Ectodermal cell (in vitro differentiated cells): Measurements from ENCODE around the gene RALGAPA1.

Source experiments
- H3K27ac ChIP-seq: 2 replicates; pipeline ENCODE4 v1.7.0; 2013; ENCODE audit warnings: mild to moderate bottlenecking, low read depth, low read length; ENCODE audit not compliant: insufficient read depth, poor library complexity, severe bottlenecking
- H3K27me3 ChIP-seq: 2 replicates; pipeline ENCODE4 v1.7.0; 2013; ENCODE audit warnings: mild to moderate bottlenecking, low read length; ENCODE audit not compliant: insufficient read depth, control insufficient read depth, poor library complexity, severe bottlenecking
- H3K36me3 ChIP-seq: one replicate; pipeline ENCODE4 v1.7.0; 2013; ENCODE audit warnings: low read length; ENCODE audit not compliant: control insufficient read depth, insufficient read depth
- H3K4me1 ChIP-seq: one replicate; pipeline ENCODE4 v1.7.0; 2013; ENCODE audit warnings: low read length; ENCODE audit not compliant: control insufficient read depth, insufficient read depth
- H3K4me3 ChIP-seq: 2 replicates; pipeline ENCODE4 v1.7.0; 2013; ENCODE audit warnings: low read depth, low read length, control low read depth; ENCODE audit not compliant: insufficient read depth
- H3K9me3 ChIP-seq: 2 replicates; pipeline ENCODE4 v1.7.0; 2013; ENCODE audit warnings: mild to moderate bottlenecking, low read length, moderate library complexity; ENCODE audit not compliant: control insufficient read depth
- WGBS, 2 experiments: methylation state at CpG; one replicate each; pipeline ENCODE4 v1.1.7; 2013; ENCODE audit warnings: missing lambda C conversion rate in 2 of 2; 5-methylcytosine and 5-hydroxymethylcytosine counted together

The RALGAPA1 gene

GRCh38 chr14:35766036-35766699 lies 42.9 kb downstream of the RALGAPA1 start:
- WGBS, 2 experiments, result 94 to 96% methylated on average over 5 of the region's 5 CpGs
- Histone ChIP-seq H3K4me1 (no peaks in the 10 kb centered on the region), H3K27me3 (no peaks in the 10 kb centered on the region), H3K27ac (no peak overlapping the region), H3K4me3 (no peak overlapping the region), H3K9me3 (no peaks in the 10 kb centered on the region), H3K36me3 (no peaks in the 10 kb centered on the region)

- no peak overlapping the region for H3K4me3 ChIP-seq
- H3K4me1 ChIP-seq, result no peaks in the 10 kb centered on the region
- H3K27ac ChIP-seq, result no peak overlapping the region
- 92 to 94% methylated on average over 3 to 4 of the region's 4 CpGs for WGBS, 2 experiments
- no peaks in the 10 kb centered on the region for H3K36me3 ChIP-seq
- H3K27me3 ChIP-seq, result no peaks in the 10 kb centered on the region
- H3K9me3 ChIP-seq, result no peaks in the 10 kb centered on the region
These were observed 47.2 kb downstream of the RALGAPA1 start for GRCh38 chr14:35761922-35762321.

- Histone ChIP-seq H3K4me3 (no peak overlapping the region), H3K9me3 (no peaks in the 10 kb centered on the region), H3K36me3 (no peaks in the 10 kb centered on the region), H3K27ac (no peak overlapping the region), H3K27me3 (no peaks in the 10 kb centered on the region), H3K4me1 (no peaks in the 10 kb centered on the region)
- WGBS, 2 experiments, result 84 to 88% methylated on average over 1 of the region's 1 CpG
These were observed 49.0 kb downstream of the RALGAPA1 start for GRCh38 chr14:35760143-35760542.

- no peaks in the 10 kb centered on the region for H3K9me3 ChIP-seq
- no peak overlapping the region for H3K27ac ChIP-seq
- H3K36me3 ChIP-seq, result no peaks in the 10 kb centered on the region
- no peaks in the 10 kb centered on the region for H3K4me1 ChIP-seq
- WGBS, 2 experiments, result 88 to 97% methylated on average over 3 of the region's 3 CpGs
- no peak overlapping the region for H3K4me3 ChIP-seq
- no peaks in the 10 kb centered on the region for H3K27me3 ChIP-seq
These were observed 50.5 kb downstream of the RALGAPA1 start for GRCh38 chr14:35758523-35759129.

GRCh38 chr14:35754671-35755070 lies 54.4 kb downstream of the RALGAPA1 start:
- H3K36me3 ChIP-seq, result no peaks in the 10 kb centered on the region
- H3K9me3 ChIP-seq, result no peaks in the 10 kb centered on the region
- H3K27me3 ChIP-seq, result no peaks in the 10 kb centered on the region
- no peak overlapping the region for H3K4me3 ChIP-seq
- no peak overlapping the region for H3K27ac ChIP-seq
- no peaks in the 10 kb centered on the region for H3K4me1 ChIP-seq

GRCh38 chr14:35752380-35752779 lies 56.7 kb downstream of the RALGAPA1 start:
- Histone ChIP-seq H3K27ac (no peak overlapping the region), H3K4me3 (no peak overlapping the region), H3K27me3 (no peaks in the 10 kb centered on the region), H3K9me3 (no peaks in the 10 kb centered on the region), H3K4me1 (no peaks in the 10 kb centered on the region), H3K36me3 (no peaks in the 10 kb centered on the region)
- 93 to 95% methylated on average over 3 of the region's 3 CpGs for WGBS, 2 experiments

GRCh38 chr14:35750202-35750904 lies 58.7 kb downstream of the RALGAPA1 start:
- Histone ChIP-seq H3K9me3 (no peaks in the 10 kb centered on the region), H3K36me3 (no peaks in the 10 kb centered on the region), H3K4me3 (no peak overlapping the region), H3K4me1 (no peaks in the 10 kb centered on the region), H3K27ac (no peak overlapping the region), H3K27me3 (no peaks in the 10 kb centered on the region)
- WGBS, 2 experiments, result 100% methylated on average over 1 to 3 of the region's 6 CpGs

GRCh38 chr14:35747379-35747778 lies 61.7 kb downstream of the RALGAPA1 start:
- Histone ChIP-seq H3K9me3 (no peaks in the 10 kb centered on the region), H3K27ac (no peak overlapping the region), H3K27me3 (no peaks in the 10 kb centered on the region), H3K4me3 (no peak overlapping the region), H3K36me3 (no peaks in the 10 kb centered on the region), H3K4me1 (no peaks in the 10 kb centered on the region)

- no peaks in the 10 kb centered on the region for H3K9me3 ChIP-seq
- no peak overlapping the region for H3K27ac ChIP-seq
- whole genome bisulfite sequencing, 2 experiments, result 100% methylated on average over 1 of the region's 1 CpG; no CpG with 5 or more reads in 1 of the 2 experiments
- H3K27me3 ChIP-seq, result no peaks in the 10 kb centered on the region
- H3K4me1 ChIP-seq, result no peaks in the 10 kb centered on the region
- H3K4me3 ChIP-seq, result no peak overlapping the region
- no peaks in the 10 kb centered on the region for H3K36me3 ChIP-seq
These were observed 66.7 kb downstream of the RALGAPA1 start for GRCh38 chr14:35742442-35742841.

- no CpG with 5 or more reads among the region's 1 CpG for WGBS, 2 experiments
- no peaks in the 10 kb centered on the region for H3K4me1 ChIP-seq
- H3K36me3 ChIP-seq, result no peaks in the 10 kb centered on the region
- no peaks in the 10 kb centered on the region for H3K27me3 ChIP-seq
- H3K4me3 ChIP-seq, result no peak overlapping the region
- no peak overlapping the region for H3K27ac ChIP-seq
- H3K9me3 ChIP-seq, result no peaks in the 10 kb centered on the region
These were observed 67.1 kb downstream of the RALGAPA1 start for GRCh38 chr14:35742032-35742371.
